ENCODE results near the gene ERCC1. TPM values are rescaled to one million over a fixed set of nuclear protein-coding genes. Genes with fewer than 3 reads are reported as not detected.
A peak's percentile ranks its signal among the peaks of the same experiment; 100 is the strongest.

ERCC1 gene
- total RNA-seq, 6 experiments from 2014 or later, result 19.2 to 29.4 (median 22.6) TPM

- WGBS (ENCODE audit: insufficient coverage, low coverage, low lambda C conversion rate, missing lambda C conversion rate), result 12% methylated on average over 21 of the region's 24 CpGs
- peak overlapping the region; percentile 66 to 92 (median 78) for H3K27ac ChIP-seq
- no peaks in the 10 kb centered on the region for H3K9me3 ChIP-seq
- DNase-seq, result peak; percentile 67 to 84 (median 72)
- H3K4me3 ChIP-seq, result peak overlapping the region; percentile 39 to 63 (median 54)
- TF ChIP-seq CTCF (IDR thresholded peaks at IDR 0.05), result no peak
- peak; percentile 20 for TF ChIP-seq POLR2A (IDR thresholded peaks at IDR 0.05)
- peaks cover 0 to 17% (median 2%) of the 10 kb centered on the region in 4 donors for H3K4me1 ChIP-seq
- H3K27me3 ChIP-seq, result no peaks in the 10 kb centered on the region
- intact Hi-C loops (cut with DNase I), result no loop called here
- H3K36me3 ChIP-seq, result no peaks in the 10 kb centered on the region
- ATAC-seq, result peak; percentile 41 to 63 (median 56)
Measured at GRCh38 chr19:45424191-45425058, 708 bp upstream of the ERCC1 start.

- Histone ChIP-seq H3K36me3 (no peaks in the 10 kb centered on the region), H3K27ac (peak overlapping the region; percentile 29 to 66 (median 37)), H3K9me3 (no peaks in the 10 kb centered on the region), H3K4me1 (peaks cover 0 to 17% (median 2%) of the 10 kb centered on the region in 4 donors), H3K4me3 (peak overlapping the region; percentile 39 to 63 (median 54)), H3K27me3 (no peaks in the 10 kb centered on the region)
- no peak for TF ChIP-seq CTCF (IDR thresholded peaks at IDR 0.05)
- TF ChIP-seq POLR2A (IDR thresholded peaks at IDR 0.05), result no peak
- intact Hi-C loops (cut with DNase I), result no loop called here
- ATAC-seq (no peak), DNase-seq (peak in 1 of 3 donors; percentile 55)
- WGBS (ENCODE audit: insufficient coverage, low coverage, low lambda C conversion rate, missing lambda C conversion rate), result 12% methylated on average over 12 of the region's 20 CpGs
Measured at GRCh38 chr19:45423033-45423588, 606 bp downstream of the ERCC1 start.

GRCh38 chr19:45421947-45422498 lies 1.7 kb downstream of the ERCC1 start:
- TF ChIP-seq POLR2A (IDR thresholded peaks at IDR 0.05) (no peak), CTCF (IDR thresholded peaks at IDR 0.05) (no peak)
- ATAC-seq (no peak), DNase-seq (no peak)
- WGBS (ENCODE audit: insufficient coverage, low coverage, low lambda C conversion rate, missing lambda C conversion rate), result 82% methylated on average over 6 of the region's 6 CpGs
- no peak overlapping the region for H3K4me3 ChIP-seq
- intact Hi-C loops (cut with DNase I), result no loop called here
- peaks cover 0 to 14% (median 2%) of the 10 kb centered on the region in 4 donors for H3K4me1 ChIP-seq
- H3K36me3 ChIP-seq, result peaks cover 0 to 9% (median 2%) of the 10 kb centered on the region in 4 donors
- no peak overlapping the region for H3K27ac ChIP-seq
- H3K27me3 ChIP-seq, result no peaks in the 10 kb centered on the region
- H3K9me3 ChIP-seq, result no peaks in the 10 kb centered on the region

GRCh38 chr19:45420871-45421270 lies 2.8 kb downstream of the ERCC1 start:
- H3K9me3 ChIP-seq, result no peaks in the 10 kb centered on the region
- H3K27ac ChIP-seq, result no peak overlapping the region
- DNase-seq (no peak), ATAC-seq (no peak)
- no peaks in the 10 kb centered on the region for H3K27me3 ChIP-seq
- peaks cover 0 to 9% (median 2%) of the 10 kb centered on the region in 4 donors for H3K36me3 ChIP-seq
- WGBS (ENCODE audit: insufficient coverage, low coverage, low lambda C conversion rate, missing lambda C conversion rate), result 80% methylated on average over 4 of the region's 6 CpGs
- TF ChIP-seq POLR2A (IDR thresholded peaks at IDR 0.05), result no peak
- TF ChIP-seq CTCF (IDR thresholded peaks at IDR 0.05), result no peak
- peaks cover 0 to 14% (median 2%) of the 10 kb centered on the region in 4 donors for H3K4me1 ChIP-seq
- H3K4me3 ChIP-seq, result no peak overlapping the region
- intact Hi-C loops (cut with DNase I), result no loop called here

All from right lobe of liver (tissue), 6 donors.